Measurements from ENCODE around the gene MAPKAPK2.

Gene MAPKAPK2

DNA sequence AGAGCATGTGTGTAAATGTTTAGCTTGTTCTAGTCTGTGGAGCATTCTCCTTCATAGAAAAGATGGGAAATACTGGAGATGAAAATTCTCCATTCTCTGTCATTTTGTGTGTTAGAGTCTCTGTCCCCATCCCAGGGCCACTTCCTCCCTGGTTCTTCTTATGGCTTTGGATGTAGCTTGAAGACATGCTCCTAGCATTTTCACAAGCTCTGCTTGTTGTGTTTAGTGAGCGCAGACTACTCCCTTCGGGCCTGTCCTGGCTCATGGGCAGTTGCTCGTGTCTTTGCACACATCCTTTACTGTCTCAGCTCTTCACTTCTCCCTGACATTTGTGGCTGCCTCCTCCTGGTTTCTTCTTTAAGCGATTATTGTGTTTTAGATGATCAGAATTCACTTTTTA is 30.4 kb downstream of the MAPKAPK2 start:
- H3K4me3 ChIP-seq (ENCODE audit: low read depth, low read length) = no peak overlapping the region
- DNase-seq = no peak
- no peaks in the 10 kb centered on the region for H3K27me3 ChIP-seq (ENCODE audit: insufficient read depth, low read depth, severe bottlenecking)
- TF ChIP-seq CTCF (IDR thresholded peaks at IDR 0.05; ENCODE audit: low read depth, low read length) = no peak
- H3K9me3 ChIP-seq (ENCODE audit: severe bottlenecking) = no peaks in the 10 kb centered on the region
- H3K27ac ChIP-seq = peak overlapping the region; percentile 54
- peaks cover 7% of the 10 kb centered on the region; the same call in 1 of the 2 replicates for H3K36me3 ChIP-seq

- H3K36me3 ChIP-seq = peaks cover 10% of the 10 kb centered on the region; the same call in 1 of the 2 replicates
- H3K9me3 ChIP-seq (ENCODE audit: severe bottlenecking) = no peaks in the 10 kb centered on the region
- H3K4me3 ChIP-seq (ENCODE audit: low read depth, low read length) = no peak overlapping the region
- no peak overlapping the region for H3K27ac ChIP-seq
- no peak for DNase-seq
- H3K27me3 ChIP-seq (ENCODE audit: insufficient read depth, low read depth, severe bottlenecking) = no peaks in the 10 kb centered on the region
- no peak for TF ChIP-seq CTCF (IDR thresholded peaks at IDR 0.05; ENCODE audit: low read depth, low read length)
These were observed 30.9 kb downstream of the MAPKAPK2 start for GRCh38 chr1:206715552-206716158.

GRCh38 chr1:206716159-206716869 is 31.6 kb downstream of the MAPKAPK2 start:
- H3K9me3 ChIP-seq (ENCODE audit: severe bottlenecking) = no peaks in the 10 kb centered on the region
- no peak overlapping the region for H3K4me3 ChIP-seq (ENCODE audit: low read depth, low read length)
- no peak for DNase-seq
- H3K36me3 ChIP-seq = peaks cover 13% of the 10 kb centered on the region; the same call in 1 of the 2 replicates
- H3K27ac ChIP-seq = no peak overlapping the region
- H3K27me3 ChIP-seq (ENCODE audit: insufficient read depth, low read depth, severe bottlenecking) = no peaks in the 10 kb centered on the region
- no peak for TF ChIP-seq CTCF (IDR thresholded peaks at IDR 0.05; ENCODE audit: low read depth, low read length)

GRCh38 chr1:206716870-206717673 is 32.4 kb downstream of the MAPKAPK2 start:
- Histone ChIP-seq H3K27me3 (ENCODE audit: insufficient read depth, low read depth, severe bottlenecking) (no peaks in the 10 kb centered on the region), H3K27ac (no peak overlapping the region)

DNA sequence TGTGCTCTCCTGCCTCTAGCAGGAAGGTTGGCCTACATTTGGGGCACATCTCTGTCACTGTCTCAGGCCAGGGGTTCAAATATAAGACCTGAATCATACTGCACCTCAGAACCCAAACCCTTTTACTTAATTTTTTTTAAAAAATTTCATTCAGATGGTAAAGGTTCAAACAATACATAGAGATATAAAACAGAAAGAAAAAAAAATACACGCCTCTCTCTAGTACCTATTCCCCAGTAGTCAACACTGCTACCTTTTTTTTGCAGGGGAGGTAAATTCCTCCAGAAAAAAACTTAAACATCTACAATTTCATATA is 32.9 kb downstream of the MAPKAPK2 start:
- Histone ChIP-seq H3K27me3 (ENCODE audit: insufficient read depth, low read depth, severe bottlenecking) (no peaks in the 10 kb centered on the region), H3K9me3 (ENCODE audit: severe bottlenecking) (no peaks in the 10 kb centered on the region), H3K4me3 (ENCODE audit: low read depth, low read length) (no peak overlapping the region), H3K27ac (no peak overlapping the region), H3K36me3 (peaks cover 18% of the 10 kb centered on the region; the same call in 1 of the 2 replicates)
- no peak for TF ChIP-seq CTCF (IDR thresholded peaks at IDR 0.05; ENCODE audit: low read depth, low read length)
- no peak for DNase-seq

More at GRCh38 chr1:206716870-206717673, 32.4 kb downstream of the MAPKAPK2 start:
- peaks cover 16% of the 10 kb centered on the region; the same call in 1 of the 2 replicates for H3K36me3 ChIP-seq
- H3K4me3 ChIP-seq (ENCODE audit: low read depth, low read length) = no peak overlapping the region
- no peak for DNase-seq
- H3K9me3 ChIP-seq (ENCODE audit: severe bottlenecking) = no peaks in the 10 kb centered on the region
- no peak for TF ChIP-seq CTCF (IDR thresholded peaks at IDR 0.05; ENCODE audit: low read depth, low read length)
